ENCODE data around the gene DNER.
"Not testable (repeated sequence)": the region's sequence is repeated elsewhere in the genome, so short reads cannot be mapped to it uniquely, and the experiment has no call there.

Gene DNER

DNA sequence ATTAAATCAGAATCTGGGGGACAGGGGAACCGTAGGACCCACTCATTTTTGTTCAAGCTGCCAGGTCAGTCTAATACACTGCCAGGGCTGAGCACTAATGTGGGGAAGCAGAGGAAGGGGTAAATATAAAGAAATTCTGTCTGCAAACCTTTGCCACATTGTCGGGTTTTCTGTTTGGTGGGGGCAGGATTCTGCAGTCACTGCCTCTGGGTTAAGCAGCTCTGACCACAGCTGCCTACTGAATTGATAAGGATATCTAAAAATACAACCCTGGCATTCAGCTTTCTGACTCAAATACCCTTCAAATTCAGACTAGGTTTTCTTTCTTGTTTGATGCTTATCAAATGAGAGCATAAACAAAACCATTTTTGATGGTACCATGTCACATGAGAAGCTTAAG is 6.0 kb downstream of the DNER start:
- H3K36me3 ChIP-seq (replicated peaks) = no peaks in the 10 kb centered on the region
- no peak for DNase-seq
- TF ChIP-seq, protein P1, sequence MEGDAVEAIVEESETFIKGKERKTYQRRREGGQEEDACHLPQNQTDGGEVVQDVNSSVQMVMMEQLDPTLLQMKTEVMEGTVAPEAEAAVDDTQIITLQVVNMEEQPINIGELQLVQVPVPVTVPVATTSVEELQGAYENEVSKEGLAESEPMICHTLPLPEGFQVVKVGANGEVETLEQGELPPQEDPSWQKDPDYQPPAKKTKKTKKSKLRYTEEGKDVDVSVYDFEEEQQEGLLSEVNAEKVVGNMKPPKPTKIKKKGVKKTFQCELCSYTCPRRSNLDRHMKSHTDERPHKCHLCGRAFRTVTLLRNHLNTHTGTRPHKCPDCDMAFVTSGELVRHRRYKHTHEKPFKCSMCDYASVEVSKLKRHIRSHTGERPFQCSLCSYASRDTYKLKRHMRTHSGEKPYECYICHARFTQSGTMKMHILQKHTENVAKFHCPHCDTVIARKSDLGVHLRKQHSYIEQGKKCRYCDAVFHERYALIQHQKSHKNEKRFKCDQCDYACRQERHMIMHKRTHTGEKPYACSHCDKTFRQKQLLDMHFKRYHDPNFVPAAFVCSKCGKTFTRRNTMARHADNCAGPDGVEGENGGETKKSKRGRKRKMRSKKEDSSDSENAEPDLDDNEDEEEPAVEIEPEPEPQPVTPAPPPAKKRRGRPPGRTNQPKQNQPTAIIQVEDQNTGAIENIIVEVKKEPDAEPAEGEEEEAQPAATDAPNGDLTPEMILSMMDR (IDR thresholded peaks at IDR 0.05; ENCODE audit: low read depth, low read length, missing control alignments) = no peak
- no peak overlapping the region for H3K4me3 ChIP-seq (ENCODE audit: low read depth, low read length)
- in situ Hi-C loops (cut with HindIII; ENCODE audit: low pct_ligation_motif_present, low sequenced_read_pairs) = no loop called here
- no peak overlapping the region for H3K27ac ChIP-seq
- H3K27me3 ChIP-seq (replicated peaks) = peaks cover 4% of the 10 kb centered on the region

DNA sequence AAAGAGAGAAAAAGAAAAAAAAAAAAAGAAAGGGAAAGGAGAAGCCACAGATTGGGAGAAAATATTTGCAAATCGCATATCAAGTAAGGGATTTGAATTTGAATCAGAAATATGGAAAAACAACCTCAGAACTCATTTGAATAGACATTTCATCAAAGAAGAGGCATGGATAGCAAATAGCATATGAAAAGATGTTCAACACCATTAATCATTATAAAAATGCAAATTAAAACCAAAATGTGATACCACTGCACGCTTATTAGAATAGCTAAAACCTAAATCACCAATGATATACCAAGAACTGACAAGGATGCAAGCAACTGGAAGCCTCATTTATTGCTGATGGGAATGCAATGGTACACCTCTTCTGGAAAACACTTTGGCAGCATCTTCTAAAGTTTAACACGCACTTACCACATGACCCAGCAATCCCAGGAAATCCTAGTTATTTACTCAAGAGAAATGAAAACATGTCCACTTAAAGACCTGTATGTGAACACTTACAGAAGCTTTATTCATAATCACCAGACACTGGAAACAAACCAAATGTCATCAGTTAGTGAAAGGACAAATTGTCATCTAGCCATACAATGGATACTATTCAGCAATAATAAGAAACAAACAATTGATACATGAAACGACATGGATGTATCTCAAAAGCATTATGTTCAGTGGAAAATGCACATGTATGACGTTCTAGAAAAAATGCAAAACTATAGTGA is 10.3 kb downstream of the DNER start:
- H3K27ac ChIP-seq = no peak overlapping the region
- TF ChIP-seq, protein P1 (IDR thresholded peaks at IDR 0.05; ENCODE audit: low read depth, low read length, missing control alignments) = no peak
- no peak for DNase-seq
- H3K27me3 ChIP-seq (replicated peaks) = no peaks in the 10 kb centered on the region
- no peak overlapping the region for H3K4me3 ChIP-seq (ENCODE audit: low read depth, low read length)
- no peaks in the 10 kb centered on the region for H3K36me3 ChIP-seq (replicated peaks)
- in situ Hi-C loops (cut with HindIII; ENCODE audit: low pct_ligation_motif_present, low sequenced_read_pairs) = no loop called here

DNA sequence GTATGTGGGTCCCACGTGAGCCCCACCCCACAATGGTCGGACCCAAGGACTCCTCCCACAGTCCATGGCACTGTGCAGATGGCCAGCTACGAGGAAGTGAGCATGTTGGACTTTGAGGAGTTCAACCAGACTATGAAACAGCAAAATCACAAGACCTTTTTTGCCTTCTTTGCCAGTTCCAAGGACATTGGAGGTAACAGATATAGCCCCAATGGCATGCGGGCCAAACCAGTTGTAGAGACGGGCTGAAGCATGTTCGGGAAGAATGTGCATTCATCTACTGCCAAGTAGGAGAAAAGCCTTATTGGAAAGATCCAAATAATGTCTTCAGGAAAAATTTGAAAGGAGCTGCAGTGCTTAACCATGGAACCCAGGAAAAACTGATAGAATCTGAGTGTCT is 12.6 kb downstream of the DNER start:
- in situ Hi-C loops (cut with HindIII; ENCODE audit: low pct_ligation_motif_present, low sequenced_read_pairs) = no loop called here
- TF ChIP-seq, protein P1 (IDR thresholded peaks at IDR 0.05; ENCODE audit: low read depth, low read length, missing control alignments) = no peak

DNA sequence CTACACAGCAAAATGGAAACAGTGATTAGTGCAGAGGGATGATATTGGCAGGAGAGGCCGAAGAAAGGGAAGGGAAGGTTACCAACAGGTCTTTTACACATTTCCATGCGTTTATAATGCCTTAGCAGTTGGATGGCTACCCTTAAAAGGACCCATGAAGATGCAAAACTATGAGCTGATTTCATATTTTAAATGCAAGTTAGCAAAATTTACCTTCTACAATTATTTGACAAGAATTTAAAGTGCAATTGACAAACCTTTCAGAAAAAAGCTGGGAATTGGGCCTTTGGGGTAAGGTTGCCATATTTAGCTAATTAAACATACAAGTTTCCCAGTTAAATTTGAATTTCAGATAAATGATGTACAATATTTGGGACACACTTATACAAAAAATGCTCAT is 13.3 kb downstream of the DNER start:
- TF ChIP-seq, protein P1 (IDR thresholded peaks at IDR 0.05; ENCODE audit: low read depth, low read length, missing control alignments) = no peak
- in situ Hi-C loops (cut with HindIII; ENCODE audit: low pct_ligation_motif_present, low sequenced_read_pairs) = no loop called here

More for the DNA sequence above, 12.6 kb downstream of the DNER start:
- Histone ChIP-seq H3K36me3 (replicated peaks) (no peaks in the 10 kb centered on the region), H3K4me3 (ENCODE audit: low read depth, low read length) (no peak overlapping the region), H3K27ac (no peak overlapping the region), H3K27me3 (replicated peaks) (no peaks in the 10 kb centered on the region)
- DNase-seq = no peak

DNA sequence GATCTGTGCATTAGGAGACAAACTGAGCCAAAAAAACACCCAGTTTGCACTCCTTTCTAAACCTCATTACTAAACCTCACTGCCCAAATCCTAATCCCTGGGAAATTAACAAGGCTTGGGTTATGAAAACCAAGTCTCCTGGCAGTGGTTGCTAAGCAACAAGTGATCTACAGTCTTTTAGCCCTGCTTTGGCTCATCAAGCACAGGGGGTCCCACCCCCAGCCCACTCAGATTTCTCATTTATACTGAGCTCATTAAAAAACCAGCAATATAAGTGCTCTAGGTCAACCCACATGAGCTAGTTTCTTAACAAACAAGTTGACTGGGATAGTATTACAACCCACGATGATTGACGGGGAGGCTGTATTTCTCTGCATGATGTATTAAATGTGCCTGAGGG is 18.4 kb downstream of the DNER start:
- no peak for DNase-seq
- H3K4me3 ChIP-seq (ENCODE audit: low read depth, low read length) = no peak overlapping the region
- H3K36me3 ChIP-seq (replicated peaks) = no peaks in the 10 kb centered on the region
- in situ Hi-C loops (cut with HindIII; ENCODE audit: low pct_ligation_motif_present, low sequenced_read_pairs) = no loop called here
- no peak overlapping the region for H3K27ac ChIP-seq
- TF ChIP-seq, protein P1 (IDR thresholded peaks at IDR 0.05; ENCODE audit: low read depth, low read length, missing control alignments) = no peak
- H3K27me3 ChIP-seq (replicated peaks) = no peaks in the 10 kb centered on the region

More for the DNA sequence above, 13.3 kb downstream of the DNER start:
- Histone ChIP-seq H3K27me3 (replicated peaks) (no peaks in the 10 kb centered on the region), H3K36me3 (replicated peaks) (no peaks in the 10 kb centered on the region), H3K4me3 (ENCODE audit: low read depth, low read length) (no peak overlapping the region), H3K27ac (no peak overlapping the region)
- DNase-seq = no peak

DNA sequence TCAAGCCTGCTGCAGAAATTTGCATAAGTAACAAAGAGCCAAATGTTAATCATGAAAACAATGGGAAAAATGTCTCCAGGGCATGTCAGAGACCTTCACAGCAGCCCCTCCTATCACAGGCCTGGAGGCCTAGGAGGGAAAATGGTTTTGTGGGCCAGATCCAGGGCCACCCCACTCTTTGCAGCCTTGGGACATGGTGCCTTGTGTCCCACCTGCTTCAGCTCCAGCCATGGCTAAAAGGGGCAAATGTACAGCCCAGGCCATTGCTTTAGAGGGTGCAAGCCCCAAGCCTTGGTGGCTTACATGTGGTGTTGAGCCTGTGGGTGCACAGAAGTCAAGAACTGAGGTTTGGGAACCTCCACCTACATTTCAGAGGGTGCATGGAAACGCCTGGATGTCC is 20.5 kb downstream of the DNER start:
- H3K4me3 ChIP-seq (ENCODE audit: low read depth, low read length); H3K27me3 ChIP-seq (replicated peaks); H3K36me3 ChIP-seq (replicated peaks); in situ Hi-C loops (cut with HindIII; ENCODE audit: low pct_ligation_motif_present, low sequenced_read_pairs); H3K27ac ChIP-seq; DNase-seq: not testable (repeated sequence)
